Stimulated activated CD4-positive, alpha-beta T cell treated with anti-CD3 and anti-CD28 coated beads, TNF-alpha, amount 100 ng/mL, for 48 hours (primary cell): ENCODE data around the gene TIAM2.
"Not testable (repeated sequence)": the region's sequence is repeated elsewhere in the genome, so short reads cannot be mapped to it uniquely, and the experiment has no call there.

Source experiments
- DNase-seq, 3 donors: peaks; one replicate each; pipeline ENCODE4 v3.0.0-alpha.2; 2020; ENCODE audit warnings: low read depth in 3 of 3

TIAM2 gene

GRCh38 chr6:155195903-155196302 lies 200.8 kb downstream of the TIAM2 start:
- no peak for DNase-seq

GRCh38 chr6:155196911-155197310 lies 201.8 kb downstream of the TIAM2 start:
- DNase-seq: no peak

- no peak for DNase-seq
These were observed 202.8 kb downstream of the TIAM2 start for GRCh38 chr6:155197932-155198331.

GRCh38 chr6:155200012-155200411 lies 204.9 kb downstream of the TIAM2 start:
- no peak for DNase-seq

- DNase-seq: no peak
These were observed 206.5 kb downstream of the TIAM2 start for GRCh38 chr6:155201461-155202226.

- no peak for DNase-seq
These were observed 212.1 kb downstream of the TIAM2 start for GRCh38 chr6:155207223-155207622.

GRCh38 chr6:155212106-155212505 lies 217.0 kb downstream of the TIAM2 start:
- no peak for DNase-seq

GRCh38 chr6:155212616-155213380 lies 217.7 kb downstream of the TIAM2 start:
- DNase-seq: no peak

GRCh38 chr6:155213611-155214372 lies 218.7 kb downstream of the TIAM2 start:
- DNase-seq: no peak

- DNase-seq: no peak
These were observed 220.8 kb downstream of the TIAM2 start for GRCh38 chr6:155215906-155216305.

- DNase-seq: no peak
These were observed 221.4 kb downstream of the TIAM2 start for GRCh38 chr6:155216312-155217046.

- not testable (repeated sequence) for DNase-seq
These were observed 223.6 kb downstream of the TIAM2 start for GRCh38 chr6:155218711-155219110.

GRCh38 chr6:155219299-155219698 lies 224.2 kb downstream of the TIAM2 start:
- DNase-seq: no peak

GRCh38 chr6:155219858-155220301 lies 224.8 kb downstream of the TIAM2 start:
- DNase-seq: no peak

GRCh38 chr6:155221086-155221485 lies 226.0 kb downstream of the TIAM2 start:
- DNase-seq: no peak

- no peak for DNase-seq
These were observed 227.4 kb downstream of the TIAM2 start for GRCh38 chr6:155222506-155222905.

GRCh38 chr6:155223646-155224451 lies 228.7 kb downstream of the TIAM2 start:
- DNase-seq: peak; percentile 14 to 52 (median 27)

- DNase-seq: no peak
These were observed 229.5 kb downstream of the TIAM2 start for GRCh38 chr6:155224618-155225017.

- no peak for DNase-seq
These were observed 231.9 kb downstream of the TIAM2 start for GRCh38 chr6:155227046-155227445.

GRCh38 chr6:155228546-155229166 lies 233.5 kb downstream of the TIAM2 start:
- no peak for DNase-seq
